Skin of body (tissue), 2 donors: ENCODE data around the gene MCAT. TPM values are rescaled to one million over a fixed set of nuclear protein-coding genes. Genes with fewer than 3 reads are reported as not detected.
"Not testable (repeated sequence)": the region's sequence is repeated elsewhere in the genome, so short reads cannot be mapped to it uniquely, and the experiment has no call there.

Source experiments
- DNase-seq: peaks from one replicate; lab custom pipeline; 2025; lab: John Stamatoyannopoulos, UW
- total RNA-seq: library from RNA; depleted of rRNA; stranded (reverse); fragments of >200 nt; gene quantifications from one replicate; pipeline ENCODE4 v1.2.3, GENCODE V29; 2014

Gene MCAT
- total RNA-seq, 1 donor from 2014 or later, result 8.7 TPM

GRCh38 chr22:43127166-43127908, 15.9 kb downstream of the MCAT start:
- DNase-seq, result no peak

- DNase-seq, result no peak
These were observed 16.6 kb downstream of the MCAT start for GRCh38 chr22:43126501-43127165.

DNA sequence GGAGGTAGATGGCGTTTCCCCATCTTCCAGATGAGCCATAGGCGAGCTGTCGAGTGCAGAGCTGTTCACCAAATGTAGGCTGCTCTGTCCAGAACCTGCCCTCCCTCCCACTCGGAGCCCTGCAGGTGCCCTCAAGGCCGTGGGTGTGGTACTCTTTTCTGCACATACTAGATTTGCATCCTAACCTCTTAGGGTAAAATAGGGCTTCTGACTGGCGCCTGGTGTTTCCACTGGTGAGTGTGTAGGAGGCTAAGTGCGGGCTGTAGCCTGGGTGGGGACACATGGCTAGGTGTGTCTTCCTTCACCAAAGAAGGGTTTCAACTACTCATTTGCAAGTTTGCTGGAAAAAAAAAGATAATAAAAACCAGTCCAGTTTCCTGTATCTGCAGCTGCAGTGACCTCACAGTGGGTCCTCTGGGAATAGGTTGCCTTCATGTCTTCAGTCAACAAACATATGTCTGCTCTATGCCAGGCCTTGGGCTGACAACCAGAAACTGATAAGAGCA, 24.2 kb downstream of the MCAT start:
- DNase-seq, result no peak

- no peak for DNase-seq
These were observed 25.0 kb downstream of the MCAT start for GRCh38 chr22:43118024-43118849.

- no peak for DNase-seq
These were observed 26.3 kb downstream of the MCAT start for GRCh38 chr22:43116932-43117331.

- no peak for DNase-seq
These were observed 28.2 kb downstream of the MCAT start for GRCh38 chr22:43114958-43115357.

DNA sequence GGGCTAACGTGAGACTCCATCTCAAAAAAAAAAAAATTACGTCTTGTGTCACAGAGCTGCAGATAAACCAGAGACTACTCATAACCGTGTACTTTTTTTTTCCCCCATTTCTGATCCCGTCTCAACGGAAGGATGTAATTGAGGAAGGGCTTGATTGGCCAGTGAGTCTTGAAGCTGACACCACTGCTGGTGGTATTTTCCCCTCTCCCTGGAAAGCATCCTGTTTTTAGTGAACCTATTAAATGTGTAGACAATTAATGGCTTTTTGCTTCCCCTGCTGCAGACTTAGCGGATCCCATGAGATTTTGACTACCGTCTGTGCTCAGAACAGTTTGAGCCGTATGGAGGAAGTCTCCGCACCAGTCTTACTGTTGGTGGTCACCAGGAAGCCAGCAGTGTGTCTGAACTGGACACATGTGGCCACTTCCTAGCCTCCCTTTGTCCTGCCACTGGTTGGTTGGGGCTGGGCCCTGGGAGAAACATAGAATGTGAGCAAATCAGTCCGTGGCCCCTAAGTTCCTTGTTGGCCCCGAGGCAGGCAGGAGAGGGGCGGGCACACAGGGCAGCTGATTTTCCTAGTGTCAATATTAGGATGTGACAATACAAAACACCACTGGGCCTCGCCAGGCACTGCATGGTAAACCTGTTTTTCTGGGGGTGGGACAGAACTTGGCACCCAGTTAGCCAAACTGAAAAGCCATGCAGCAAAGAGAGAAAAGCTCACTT, 29.5 kb downstream of the MCAT start:
- no peak for DNase-seq

GRCh38 chr22:43110927-43111623, 32.1 kb downstream of the MCAT start:
- no peak for DNase-seq

GRCh38 chr22:43110444-43110926, 32.7 kb downstream of the MCAT start, which contains the start of gene BIK:
BIK (plus strand) TSS chr22:43110750; CDS start chr22:43124023, 13,273 bp downstream.
- DNase-seq, result no peak

DNA sequence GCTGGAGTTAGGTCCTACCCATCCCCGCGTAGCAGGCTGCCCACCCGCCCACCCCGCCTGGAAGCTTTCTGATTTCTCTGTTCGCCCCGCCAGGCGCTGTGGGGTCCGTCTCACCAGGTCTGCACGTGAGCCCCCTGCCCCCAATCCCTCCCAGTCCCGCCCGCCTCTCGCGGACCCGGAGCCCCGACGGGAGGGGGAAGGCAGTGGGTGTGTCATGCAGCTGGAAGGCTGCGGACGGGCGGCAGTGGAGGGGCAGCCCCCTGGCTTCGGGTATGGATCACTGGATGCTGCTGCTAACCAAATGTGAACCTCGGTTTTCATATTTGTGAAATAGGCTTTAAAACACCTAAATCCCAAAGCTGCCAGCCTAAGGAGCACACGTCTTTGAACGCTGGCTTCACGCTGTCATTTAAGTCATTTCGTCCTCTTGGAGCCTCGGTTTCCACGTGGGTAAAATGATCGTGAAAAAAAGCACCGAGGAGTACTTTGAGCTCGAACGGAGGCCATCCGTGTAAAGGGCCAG, 33.2 kb downstream of the MCAT start:
- DNase-seq, result no peak

DNA sequence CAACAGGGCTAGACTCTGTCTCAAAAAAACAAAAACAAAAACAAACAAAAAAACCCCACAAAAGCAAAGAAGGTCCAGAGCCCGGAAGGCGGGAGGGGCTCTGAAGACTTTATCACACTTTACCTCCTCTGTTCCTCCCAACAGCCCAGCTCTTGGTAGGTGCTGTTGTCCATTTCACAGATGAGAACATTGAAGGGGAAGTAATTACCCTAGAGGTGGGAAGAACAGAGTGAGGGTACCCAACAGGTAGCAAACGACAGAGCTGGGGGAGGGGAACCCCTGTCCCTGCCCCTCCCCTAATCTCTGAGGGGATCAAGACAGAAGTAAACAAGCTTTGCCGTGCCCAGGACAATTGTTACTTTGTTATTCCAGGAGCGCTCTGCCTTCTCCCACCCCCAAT, 33.7 kb downstream of the MCAT start:
- DNase-seq, result no peak

DNA sequence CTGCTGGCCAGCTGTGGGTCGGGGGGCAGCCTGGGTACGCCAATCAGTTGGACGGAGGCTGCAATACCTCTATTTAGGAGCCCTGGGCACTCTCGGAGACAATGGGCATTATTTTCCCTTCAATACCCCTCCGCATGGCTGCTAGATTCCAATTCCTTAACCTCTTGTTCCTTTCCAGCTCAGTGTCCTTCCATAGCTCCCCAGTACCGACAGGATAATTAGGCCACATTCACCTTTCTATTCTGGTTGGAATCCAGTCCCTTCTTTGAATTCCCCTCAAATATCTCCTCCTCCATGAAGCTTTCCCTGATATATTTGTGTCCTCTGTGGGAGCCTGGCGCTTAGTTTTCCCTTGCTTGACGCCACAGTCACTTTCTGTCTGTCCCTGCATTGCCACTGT, 36.9 kb downstream of the MCAT start:
- no peak for DNase-seq

GRCh38 chr22:43104950-43105349, 38.2 kb downstream of the MCAT start:
- DNase-seq, result not testable (repeated sequence)

DNA sequence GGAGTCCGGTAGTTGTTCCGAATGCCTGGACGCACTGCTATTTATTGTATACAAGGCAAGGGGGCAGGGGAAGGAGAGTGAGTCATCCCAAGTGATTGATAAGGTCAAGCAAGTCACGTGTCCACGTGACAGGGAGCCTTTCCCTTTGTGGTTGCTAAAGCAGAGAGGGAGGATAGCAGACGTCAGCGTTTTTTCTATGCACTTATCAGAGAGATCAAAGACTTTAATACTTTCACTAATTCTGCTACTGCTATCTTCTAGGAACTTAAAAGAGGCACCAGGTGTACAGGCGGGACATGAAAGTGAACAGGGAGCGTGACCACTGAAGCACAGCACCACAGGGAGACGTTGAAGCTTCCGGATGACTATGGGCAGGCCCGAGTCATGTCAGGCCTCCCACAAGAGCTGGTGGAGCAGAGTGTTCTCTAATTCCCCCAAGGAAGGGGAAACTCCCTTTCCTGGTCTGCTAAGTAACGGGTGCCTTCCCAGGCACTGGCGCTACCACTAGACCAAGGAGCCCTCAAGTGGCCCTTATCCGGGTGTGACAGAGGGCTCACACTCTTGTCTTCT, 39.1 kb downstream of the MCAT start:
- not testable (repeated sequence) for DNase-seq

DNA sequence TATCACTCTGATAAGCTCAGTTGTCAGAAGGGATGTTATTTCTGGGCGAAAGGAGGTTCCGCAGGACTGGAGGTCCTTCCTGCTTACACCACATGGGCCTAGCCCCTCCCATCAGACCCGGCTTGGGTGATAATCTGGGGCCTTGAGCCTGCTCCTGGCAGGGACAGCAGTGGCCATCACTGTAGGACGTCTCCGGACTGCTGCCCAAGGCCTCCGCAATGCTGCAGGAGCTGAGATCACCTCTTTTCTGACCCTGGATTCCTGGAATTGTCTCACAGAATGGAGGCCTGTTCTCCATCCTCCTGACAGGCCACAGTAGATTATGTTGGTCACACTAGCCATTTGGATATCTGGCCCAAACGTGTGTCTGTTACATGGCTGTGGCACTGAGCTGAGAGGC, 41.9 kb downstream of the MCAT start:
- DNase-seq, result no peak

DNA sequence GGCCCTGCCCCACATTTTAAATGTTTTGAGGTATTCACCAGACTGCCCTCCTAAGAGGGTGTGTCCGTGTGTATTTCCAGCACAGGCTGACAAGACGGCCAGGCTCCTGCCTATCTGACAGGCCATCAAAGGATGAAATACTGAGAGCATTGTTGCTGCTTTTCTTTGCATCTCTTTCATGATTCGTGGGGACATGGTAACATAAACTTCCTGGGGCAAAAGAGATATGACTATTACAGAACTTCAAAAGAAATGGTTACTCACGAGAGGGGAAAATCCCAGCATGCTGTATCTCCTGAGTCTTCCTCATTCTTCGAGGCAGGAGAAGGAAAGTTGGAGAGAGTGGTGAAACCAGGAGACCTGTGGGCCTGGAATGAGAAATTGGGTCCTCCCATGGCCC, 43.0 kb downstream of the MCAT start:
- no peak for DNase-seq

DNA sequence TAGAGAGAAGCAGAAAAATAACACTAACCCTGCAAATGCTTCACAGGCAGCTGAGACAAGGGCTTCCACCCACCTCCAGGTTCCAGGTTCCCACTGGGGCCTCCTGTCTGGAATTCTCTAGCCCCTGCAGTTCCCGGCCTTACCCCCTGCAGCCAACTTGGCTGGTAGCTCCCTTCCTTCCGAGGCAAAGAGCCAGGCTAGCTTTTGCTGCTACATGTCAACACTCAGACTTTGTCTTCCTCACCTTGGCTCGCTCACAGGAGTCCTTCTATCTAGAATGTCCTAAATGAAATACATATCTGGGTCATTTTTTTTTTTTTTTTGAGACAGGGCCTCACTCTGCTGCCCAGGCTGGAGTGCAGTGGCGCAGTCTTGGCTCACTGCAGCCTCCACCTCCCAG, 44.1 kb downstream of the MCAT start:
- no peak for DNase-seq

- no peak for DNase-seq
These were observed 44.8 kb downstream of the MCAT start for GRCh38 chr22:43098356-43098755.

GRCh38 chr22:43096420-43096819, 46.8 kb downstream of the MCAT start:
- no peak for DNase-seq

GRCh38 chr22:43094551-43094950, 48.6 kb downstream of the MCAT start:
- DNase-seq, result no peak
